ENCODE measurements around the gene ABHD16B. TPM values are rescaled to one million over a fixed set of nuclear protein-coding genes. Genes with fewer than 3 reads are reported as not detected.

Gene ABHD16B
- total RNA-seq, result not detected
- total RNA-seq (2013), result not detected

DNA sequence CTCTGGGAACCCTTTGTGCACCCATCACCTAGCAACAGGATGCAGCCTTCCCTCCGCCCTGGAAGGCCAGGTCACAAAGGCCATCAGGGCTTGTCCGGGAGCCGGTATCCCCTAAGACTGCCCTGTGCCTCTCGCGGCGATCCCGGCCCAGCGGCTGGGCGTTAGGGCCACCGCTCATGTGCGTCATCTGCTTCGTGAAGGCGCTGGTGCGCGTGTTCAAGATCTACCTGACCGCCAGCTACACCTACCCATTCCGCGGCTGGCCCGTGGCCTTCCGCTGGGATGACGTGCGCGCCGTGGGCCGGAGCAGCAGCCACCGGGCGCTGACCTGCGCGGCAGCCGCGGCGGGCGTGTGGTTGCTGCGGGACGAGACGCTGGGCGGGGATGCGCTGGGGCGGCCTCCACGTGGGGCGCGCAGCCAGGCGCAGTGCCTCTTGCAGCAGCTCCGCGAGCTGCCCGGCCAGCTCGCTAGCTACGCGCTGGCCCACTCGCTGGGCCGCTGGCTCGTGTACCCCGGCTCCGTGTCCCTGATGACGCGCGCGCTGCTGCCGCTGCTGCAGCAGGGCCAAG lies at the start of gene ABHD16B:
ABHD16B (plus strand) TSS at position 134 of the 570 bp plus-strand sequence; CDS start at position 177, 43 bp downstream.
- no peaks in the 10 kb centered on the region for H3K9me3 Mint-ChIP-seq

DNA sequence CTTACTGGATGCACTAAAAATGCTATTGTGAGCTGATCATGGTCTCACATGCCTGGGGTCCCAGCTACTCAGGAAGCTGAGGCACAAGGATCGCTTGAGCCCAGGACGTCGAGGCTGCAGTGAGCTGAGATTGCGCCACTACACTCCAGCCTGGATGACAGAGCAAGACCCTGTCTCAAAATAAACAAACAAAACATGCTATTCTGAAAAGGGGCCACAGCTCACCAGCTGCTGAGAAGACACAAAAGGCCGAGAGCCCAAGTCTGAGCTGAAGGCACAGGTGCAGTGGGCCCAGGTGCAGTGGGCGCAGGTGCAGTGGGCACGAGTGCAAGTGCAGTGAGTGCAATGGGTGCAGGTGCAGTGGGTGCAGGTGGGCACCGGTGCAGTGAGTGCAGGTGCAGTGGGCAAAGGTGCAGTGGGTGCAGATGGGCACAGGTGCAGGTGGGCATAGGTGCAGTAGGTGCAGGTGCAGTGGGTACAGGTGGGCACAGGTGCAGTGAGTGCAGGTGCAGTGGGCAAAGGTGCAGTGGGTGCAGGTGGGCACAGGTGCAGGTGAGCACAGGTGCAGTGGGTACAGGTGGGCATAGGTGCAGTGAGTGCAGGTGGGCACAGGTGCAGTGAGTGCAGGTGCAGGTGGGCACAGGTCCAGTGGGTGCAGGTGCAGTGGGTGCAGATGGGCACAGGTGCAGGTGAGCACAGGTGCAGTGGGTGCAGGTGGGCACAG lies 46.2 kb upstream of the ABHD16B start:
- Mint-ChIP-seq H3K27ac (no peak overlapping the region), H3K9me3 (no peaks in the 10 kb centered on the region), H3K4me1 (no peaks in the 10 kb centered on the region), H3K4me3 (no peak overlapping the region), H3K36me3 (no peaks in the 10 kb centered on the region), H3K27me3 (ENCODE audit: low read depth in 2 of 2) (peaks cover 0 to 6% of the 10 kb centered on the region in 2 donors)
- DNase-seq, result no peak
- no peak for TF ChIP-seq CTCF (IDR thresholded peaks at IDR 0.05)
- no peaks in the 10 kb centered on the region for H3K4me1 ChIP-seq (ENCODE audit: control insufficient read depth, insufficient read depth, low read length)
- H3K9me3 ChIP-seq (ENCODE audit: control insufficient read depth, insufficient read depth, low read length), result no peaks in the 10 kb centered on the region
- no peak overlapping the region for H3K27ac ChIP-seq (ENCODE audit: low read length)
- H3K27me3 ChIP-seq (ENCODE audit: control insufficient read depth, insufficient read depth, low read length), result no peaks in the 10 kb centered on the region
- no peak for ATAC-seq
- no peaks in the 10 kb centered on the region for H3K36me3 ChIP-seq (ENCODE audit: control insufficient read depth, insufficient read depth, low read length)
- no peak overlapping the region for H3K4me3 ChIP-seq (ENCODE audit: low read length)
- WGBS (ENCODE audit: insufficient coverage), result 87% methylated on average over 8 of the region's 8 CpGs
- intact Hi-C loops (cut with micrococcal nuclease), result no loop called here

More for the DNA sequence above, at the start of gene ABHD16B:
- Histone ChIP-seq H3K9me3 (ENCODE audit: control insufficient read depth, insufficient read depth, low read length) (no peaks in the 10 kb centered on the region), H3K36me3 (ENCODE audit: control insufficient read depth, insufficient read depth, low read length) (peaks cover 3% of the 10 kb centered on the region), H3K4me1 (ENCODE audit: control insufficient read depth, insufficient read depth, low read length) (peaks cover 58% of the 10 kb centered on the region), H3K4me3 (ENCODE audit: low read length) (no peak within 1 kb of the TSS), H3K27me3 (ENCODE audit: control insufficient read depth, insufficient read depth, low read length) (no peaks in the 10 kb centered on the region), H3K27ac (ENCODE audit: low read length) (no peak within 1 kb of the TSS)
- ATAC-seq, result no peak
- peak within 1 kb of the TSS in 1 of 2 donors; percentile 38 for H3K27ac Mint-ChIP-seq
- 96% methylated on average over 59 of the region's 59 CpGs for WGBS (ENCODE audit: insufficient coverage)
- no peaks in the 10 kb centered on the region for H3K36me3 Mint-ChIP-seq
- intact Hi-C loops (cut with micrococcal nuclease), result no loop called here
- H3K4me3 Mint-ChIP-seq, result no peak within 1 kb of the TSS
- peaks cover 21 to 50% of the 10 kb centered on the region in 2 donors for H3K4me1 Mint-ChIP-seq
- no peak for DNase-seq
- no peak for TF ChIP-seq CTCF (IDR thresholded peaks at IDR 0.05)
- H3K27me3 Mint-ChIP-seq (ENCODE audit: low read depth in 2 of 2), result no peaks in the 10 kb centered on the region

GRCh38 chr20:63815615-63816253 lies 45.6 kb upstream of the ABHD16B start:
- Mint-ChIP-seq H3K27ac (no peak overlapping the region), H3K36me3 (no peaks in the 10 kb centered on the region), H3K9me3 (no peaks in the 10 kb centered on the region), H3K27me3 (ENCODE audit: low read depth in 2 of 2) (peaks cover 0 to 6% of the 10 kb centered on the region in 2 donors), H3K4me3 (no peak overlapping the region), H3K4me1 (no peaks in the 10 kb centered on the region)
- H3K27ac ChIP-seq (ENCODE audit: low read length), result no peak overlapping the region
- WGBS (ENCODE audit: insufficient coverage), result 93% methylated on average over 14 of the region's 14 CpGs
- no peaks in the 10 kb centered on the region for H3K27me3 ChIP-seq (ENCODE audit: control insufficient read depth, insufficient read depth, low read length)
- ATAC-seq, result no peak
- no peaks in the 10 kb centered on the region for H3K9me3 ChIP-seq (ENCODE audit: control insufficient read depth, insufficient read depth, low read length)
- no peak for DNase-seq
- H3K4me3 ChIP-seq (ENCODE audit: low read length), result no peak overlapping the region
- TF ChIP-seq CTCF (IDR thresholded peaks at IDR 0.05), result no peak
- no peaks in the 10 kb centered on the region for H3K36me3 ChIP-seq (ENCODE audit: control insufficient read depth, insufficient read depth, low read length)
- intact Hi-C loops (cut with micrococcal nuclease), result no loop called here
- no peaks in the 10 kb centered on the region for H3K4me1 ChIP-seq (ENCODE audit: control insufficient read depth, insufficient read depth, low read length)
